ENCODE data around the gene SIRT6. TPM values are rescaled to one million over a fixed set of nuclear protein-coding genes. Genes with fewer than 3 reads are reported as not detected.
"Not testable (repeated sequence)": the region's sequence is repeated elsewhere in the genome, so short reads cannot be mapped to it uniquely, and the experiment has no call there.

Gene SIRT6
- total RNA-seq, 2 donors from 2014 or later = 21.7 to 30.9 TPM

DNA sequence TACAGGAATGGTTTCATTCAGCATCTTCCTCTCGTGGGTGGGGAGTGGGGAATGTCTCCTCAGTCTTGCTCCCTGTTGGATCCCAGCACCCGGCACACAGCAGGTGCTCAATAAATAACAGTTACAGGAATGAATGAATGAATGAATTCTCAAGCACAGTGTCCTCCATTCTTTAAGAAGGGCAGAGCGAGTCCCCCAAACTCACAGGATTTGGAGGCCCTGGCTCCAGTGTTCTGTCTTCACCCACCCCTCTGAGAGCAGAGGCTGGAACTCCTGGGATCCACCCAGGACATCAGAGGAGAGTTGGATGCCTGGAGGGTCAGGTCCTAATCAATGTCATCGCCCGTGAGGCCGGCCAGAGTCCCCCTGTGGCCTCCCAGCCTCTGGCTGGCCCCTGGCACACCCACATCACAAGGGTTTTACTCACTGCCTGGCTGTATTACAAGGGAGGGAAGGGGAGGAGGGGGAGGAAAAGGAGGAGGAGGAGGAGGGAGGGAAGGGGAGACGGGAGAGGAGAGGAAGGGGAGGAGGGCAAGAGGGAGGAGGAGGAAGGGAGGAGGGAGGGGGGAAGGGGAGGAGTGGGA is 37.6 kb downstream of the SIRT6 start:
- no peaks in the 10 kb centered on the region for H3K36me3 ChIP-seq
- DNase-seq (ENCODE audit: low spot score) (no peak), ATAC-seq (ENCODE audit: insufficient number of reproducible peaks, low FRiP score, low read depth) (no peak)
- no peaks in the 10 kb centered on the region for H3K27me3 ChIP-seq (replicated peaks; ENCODE audit: insufficient read depth)
- no peak overlapping the region for H3K27ac ChIP-seq
- no peaks in the 10 kb centered on the region for H3K9me3 ChIP-seq
- no peak for TF ChIP-seq CTCF (IDR thresholded peaks at IDR 0.05)
- peaks cover 0 to 8% of the 10 kb centered on the region in 2 donors for H3K4me1 ChIP-seq (ENCODE audit: control insufficient read depth in 1 of 2, low read depth in 2 of 2)
- no peak overlapping the region for H3K4me3 ChIP-seq

DNA sequence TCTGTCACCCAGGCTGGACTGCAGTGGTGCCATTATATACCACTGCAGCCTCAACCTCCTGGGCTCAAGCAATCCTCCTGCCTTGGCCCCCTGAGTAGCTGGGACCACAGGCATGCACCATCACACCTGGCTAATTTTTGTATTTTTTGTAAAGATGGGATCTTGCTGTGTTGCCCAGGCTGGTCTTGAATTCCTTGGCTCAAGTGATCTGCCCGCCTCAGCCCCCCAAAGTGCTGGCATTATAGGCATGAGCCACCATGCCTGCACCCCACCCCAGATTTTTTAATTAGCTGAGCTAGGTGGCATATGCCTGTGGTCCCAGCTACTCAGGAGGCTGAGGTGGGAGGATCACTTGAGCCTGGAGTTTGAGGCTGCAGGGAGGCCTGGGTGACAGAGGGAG is 39.4 kb downstream of the SIRT6 start:
- not testable (repeated sequence) for H3K9me3 ChIP-seq; ATAC-seq (ENCODE audit: insufficient number of reproducible peaks, low FRiP score, low read depth); H3K27me3 ChIP-seq (replicated peaks; ENCODE audit: insufficient read depth); H3K27ac ChIP-seq; DNase-seq (ENCODE audit: low spot score); H3K4me3 ChIP-seq; H3K4me1 ChIP-seq (ENCODE audit: control insufficient read depth in 1 of 2, low read depth in 2 of 2); H3K36me3 ChIP-seq

DNA sequence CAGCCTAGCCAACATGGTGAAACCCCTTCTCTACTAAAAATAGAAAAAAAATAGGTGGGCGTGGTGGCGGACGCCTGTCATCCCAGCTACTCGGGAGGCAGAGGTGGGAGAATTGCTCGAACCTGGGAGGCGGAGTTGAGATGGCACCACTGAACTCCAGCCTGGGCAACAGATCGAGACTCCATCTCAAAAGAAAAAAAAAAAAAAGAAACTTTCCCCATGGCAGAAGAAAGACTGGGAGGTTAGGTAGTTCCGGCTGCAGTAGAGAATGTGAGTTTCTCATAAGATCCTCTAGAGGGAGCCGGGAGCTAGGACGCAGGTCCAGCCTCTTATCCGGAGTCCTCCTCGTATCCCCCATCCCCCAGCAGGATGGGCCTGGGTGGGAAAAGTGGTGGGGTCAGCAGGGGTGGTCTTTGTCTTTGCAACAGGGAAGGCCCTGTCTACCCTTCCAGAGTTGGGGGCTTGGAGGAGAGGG is 42.1 kb downstream of the SIRT6 start:
- ATAC-seq (ENCODE audit: insufficient number of reproducible peaks, low FRiP score, low read depth) (no peak), DNase-seq (ENCODE audit: low spot score) (no peak)
- TF ChIP-seq CTCF (IDR thresholded peaks at IDR 0.05) = peak; percentile 50
- no peaks in the 10 kb centered on the region for H3K36me3 ChIP-seq
- H3K27me3 ChIP-seq (replicated peaks; ENCODE audit: insufficient read depth) = no peaks in the 10 kb centered on the region
- H3K27ac ChIP-seq = no peak overlapping the region
- no peaks in the 10 kb centered on the region for H3K9me3 ChIP-seq
- peaks cover 0 to 9% of the 10 kb centered on the region in 2 donors for H3K4me1 ChIP-seq (ENCODE audit: control insufficient read depth in 1 of 2, low read depth in 2 of 2)
- H3K4me3 ChIP-seq = no peak overlapping the region

DNA sequence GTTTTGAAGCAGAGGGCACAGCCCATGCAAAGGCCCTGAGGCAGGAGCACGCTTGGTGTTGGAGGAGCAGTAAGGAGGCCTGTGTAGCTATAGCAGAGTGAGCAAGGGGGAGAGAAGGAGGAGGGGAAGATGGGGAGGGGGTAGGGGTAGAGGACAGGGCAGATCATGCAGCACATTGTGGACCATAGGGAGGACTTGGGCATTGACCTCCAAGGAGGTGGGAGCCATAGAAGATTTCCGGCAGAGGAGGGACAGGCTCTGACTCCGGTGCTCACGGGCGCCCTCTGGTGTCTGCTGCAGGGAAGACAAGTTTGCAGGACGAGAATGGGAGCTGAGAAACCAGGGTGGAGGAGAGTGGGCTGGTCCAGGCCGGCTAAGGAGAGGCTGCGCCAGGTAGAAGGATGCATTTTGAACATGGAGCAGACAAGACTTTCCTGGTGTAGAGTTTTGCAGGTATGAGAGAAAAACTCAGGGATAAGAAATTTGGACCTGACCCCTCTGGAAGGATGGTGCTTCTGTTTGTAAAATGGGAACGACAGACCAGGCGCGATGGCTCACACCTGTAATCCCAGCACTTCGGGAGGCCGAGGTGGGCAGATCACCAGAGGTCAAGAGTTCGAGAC is 42.6 kb downstream of the SIRT6 start:
- Histone ChIP-seq H3K27me3 (replicated peaks; ENCODE audit: insufficient read depth) (no peaks in the 10 kb centered on the region), H3K4me1 (ENCODE audit: control insufficient read depth in 1 of 2, low read depth in 2 of 2) (peaks cover 0 to 9% of the 10 kb centered on the region in 2 donors), H3K27ac (no peak overlapping the region), H3K36me3 (no peaks in the 10 kb centered on the region), H3K4me3 (no peak overlapping the region), H3K9me3 (no peaks in the 10 kb centered on the region)
- peak; percentile 65 for TF ChIP-seq CTCF (IDR thresholded peaks at IDR 0.05)
- DNase-seq (ENCODE audit: low spot score) (peak; percentile 25), ATAC-seq (ENCODE audit: insufficient number of reproducible peaks, low FRiP score, low read depth) (no peak)

GRCh38 chr19:4138445-4138844 is 43.9 kb downstream of the SIRT6 start:
- Histone ChIP-seq H3K4me3 (no peak overlapping the region), H3K27me3 (replicated peaks; ENCODE audit: insufficient read depth) (no peaks in the 10 kb centered on the region), H3K36me3 (no peaks in the 10 kb centered on the region), H3K27ac (no peak overlapping the region), H3K9me3 (no peaks in the 10 kb centered on the region), H3K4me1 (ENCODE audit: control insufficient read depth in 1 of 2, low read depth in 2 of 2) (peaks cover 0 to 9% of the 10 kb centered on the region in 2 donors)
- no peak for TF ChIP-seq CTCF (IDR thresholded peaks at IDR 0.05)
- DNase-seq (ENCODE audit: low spot score) = no peak
- no peak for ATAC-seq (ENCODE audit: insufficient number of reproducible peaks, low FRiP score, low read depth)

Data from thoracic aorta (tissue), 2 donors.